ENCODE results near the gene RB1.
A peak's percentile ranks its signal among the peaks of the same experiment; 100 is the strongest.

Gene RB1

DNA sequence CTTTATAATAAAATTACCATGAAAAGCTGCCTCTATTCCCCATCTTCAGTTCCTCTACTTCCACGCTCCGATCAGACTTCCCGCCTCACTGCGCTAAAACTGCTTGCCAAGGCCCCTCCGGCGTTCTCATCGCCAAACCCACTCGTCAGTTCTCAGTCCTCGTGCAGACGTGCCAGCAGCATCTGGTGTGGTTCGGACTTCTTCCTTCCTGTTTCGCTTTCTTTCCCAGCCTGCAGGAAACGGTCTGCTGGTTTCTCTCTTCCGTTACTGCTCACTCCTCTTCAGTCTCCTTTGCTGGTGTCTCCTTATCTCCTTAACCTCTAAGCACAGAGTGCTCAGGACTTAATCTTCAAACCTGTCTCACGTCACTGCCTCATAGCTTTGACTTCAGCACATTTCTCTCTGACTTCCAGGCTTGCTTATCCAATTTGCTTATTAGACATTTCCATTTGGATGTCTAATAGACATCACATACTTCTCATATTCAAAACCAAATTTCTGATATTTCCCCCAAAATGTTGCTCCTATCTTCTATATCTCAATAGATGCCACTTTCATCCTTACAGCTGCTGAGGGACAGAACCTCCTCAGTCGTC, 189.0 kb downstream of the RB1 start:
- peak overlapping the region; percentile 37 to 59; a peak in 3 of 4 replicates for H3K4me3 ChIP-seq (ENCODE audit: low read depth in 1 of 2, low read length in 2 of 2)
- peaks cover 96% of the 10 kb centered on the region for H3K4me1 ChIP-seq (ENCODE audit: insufficient read depth, low read length)
- H3K79me2 ChIP-seq (ENCODE audit: insufficient read depth, low read length): peaks cover 59% of the 10 kb centered on the region
- no peak for TF ChIP-seq EZH2 (IDR thresholded peaks at IDR 0.05; ENCODE audit: borderline replicate concordance, low read depth, low read length, severe bottlenecking)
- TF ChIP-seq CTCF (IDR thresholded peaks at IDR 0.05; ENCODE audit: borderline replicate concordance, extremely low read depth, low read length, poor library complexity, severe bottlenecking): no peak
- H2AFZ ChIP-seq (ENCODE audit: low read depth, low read length): peak overlapping the region; percentile 66
- peaks cover 28% of the 10 kb centered on the region for H3K36me3 ChIP-seq (ENCODE audit: insufficient read depth, low read length)
- ATAC-seq (ENCODE audit: insufficient read depth, low read depth) (peak; percentile 77), DNase-seq (peak; percentile 94)
- peaks cover 4% of the 10 kb centered on the region for H3K9me3 ChIP-seq (ENCODE audit: insufficient read depth, low read length, severe bottlenecking)
- H3K27ac ChIP-seq (ENCODE audit: low read length): peak overlapping the region; percentile 88
- H4K20me1 ChIP-seq (ENCODE audit: insufficient read depth, low read length): no peaks in the 10 kb centered on the region
- peak overlapping the region; percentile 65 for H3K9ac ChIP-seq (ENCODE audit: low read depth, low read length)
- no peaks in the 10 kb centered on the region for H3K27me3 ChIP-seq (ENCODE audit: insufficient read depth, low read length, poor library complexity)
- peak overlapping the region; percentile 71 for H3K4me2 ChIP-seq (ENCODE audit: insufficient read depth, low read length)

GRCh38 chr13:48493066-48493765, 189.7 kb downstream of the RB1 start:
- Histone ChIP-seq H3K4me2 (ENCODE audit: insufficient read depth, low read length) (peak overlapping the region; percentile 71), H3K27ac (ENCODE audit: low read length) (peak overlapping the region; percentile 88)
- ATAC-seq (ENCODE audit: insufficient read depth, low read depth): peak; percentile 20

GRCh38 chr13:48493851-48494250, 190.3 kb downstream of the RB1 start:
- Histone ChIP-seq H4K20me1 (ENCODE audit: insufficient read depth, low read length) (no peaks in the 10 kb centered on the region), H3K9me3 (ENCODE audit: insufficient read depth, low read length, severe bottlenecking) (no peaks in the 10 kb centered on the region), H3K36me3 (ENCODE audit: insufficient read depth, low read length) (peaks cover 16% of the 10 kb centered on the region), H3K27me3 (ENCODE audit: insufficient read depth, low read length, poor library complexity) (no peaks in the 10 kb centered on the region), H3K9ac (ENCODE audit: low read depth, low read length) (peak overlapping the region; percentile 65), H3K79me2 (ENCODE audit: insufficient read depth, low read length) (peaks cover 46% of the 10 kb centered on the region), H3K4me1 (ENCODE audit: insufficient read depth, low read length) (peaks cover 97% of the 10 kb centered on the region), H2AFZ (ENCODE audit: low read depth, low read length) (no peak overlapping the region), H3K4me2 (ENCODE audit: insufficient read depth, low read length) (peak overlapping the region; percentile 71), H3K27ac (ENCODE audit: low read length) (peak overlapping the region; percentile 88), H3K4me3 (ENCODE audit: low read depth in 1 of 2, low read length in 2 of 2) (peak overlapping the region in 1 of 2 experiments; percentile 59; a peak in 2 of 4 replicates)
- TF ChIP-seq EZH2 (IDR thresholded peaks at IDR 0.05; ENCODE audit: borderline replicate concordance, low read depth, low read length, severe bottlenecking) (no peak), CTCF (IDR thresholded peaks at IDR 0.05; ENCODE audit: borderline replicate concordance, extremely low read depth, low read length, poor library complexity, severe bottlenecking) (no peak)
- ATAC-seq (ENCODE audit: insufficient read depth, low read depth): no peak
- DNase-seq: no peak

More at GRCh38 chr13:48493066-48493765, 189.7 kb downstream of the RB1 start:
- H4K20me1 ChIP-seq (ENCODE audit: insufficient read depth, low read length): no peaks in the 10 kb centered on the region
- H3K9me3 ChIP-seq (ENCODE audit: insufficient read depth, low read length, severe bottlenecking): peaks cover 3% of the 10 kb centered on the region
- DNase-seq: peak; percentile 71
- peak overlapping the region; percentile 65 for H3K9ac ChIP-seq (ENCODE audit: low read depth, low read length)
- no peaks in the 10 kb centered on the region for H3K27me3 ChIP-seq (ENCODE audit: insufficient read depth, low read length, poor library complexity)
- peaks cover 22% of the 10 kb centered on the region for H3K36me3 ChIP-seq (ENCODE audit: insufficient read depth, low read length)
- peaks cover 98% of the 10 kb centered on the region for H3K4me1 ChIP-seq (ENCODE audit: insufficient read depth, low read length)
- peak overlapping the region; percentile 66 for H2AFZ ChIP-seq (ENCODE audit: low read depth, low read length)
- peaks cover 53% of the 10 kb centered on the region for H3K79me2 ChIP-seq (ENCODE audit: insufficient read depth, low read length)
- TF ChIP-seq EZH2 (IDR thresholded peaks at IDR 0.05; ENCODE audit: borderline replicate concordance, low read depth, low read length, severe bottlenecking) (no peak), CTCF (IDR thresholded peaks at IDR 0.05; ENCODE audit: borderline replicate concordance, extremely low read depth, low read length, poor library complexity, severe bottlenecking) (peak; percentile 20)
- H3K4me3 ChIP-seq (ENCODE audit: low read depth in 1 of 2, low read length in 2 of 2): peak overlapping the region; percentile 37 to 59; a peak in 3 of 4 replicates
